Measurements from ENCODE around the gene NAV1.
"Not testable (repeated sequence)": the region's sequence is repeated elsewhere in the genome, so short reads cannot be mapped to it uniquely, and the experiment has no call there.

Gene NAV1

DNA sequence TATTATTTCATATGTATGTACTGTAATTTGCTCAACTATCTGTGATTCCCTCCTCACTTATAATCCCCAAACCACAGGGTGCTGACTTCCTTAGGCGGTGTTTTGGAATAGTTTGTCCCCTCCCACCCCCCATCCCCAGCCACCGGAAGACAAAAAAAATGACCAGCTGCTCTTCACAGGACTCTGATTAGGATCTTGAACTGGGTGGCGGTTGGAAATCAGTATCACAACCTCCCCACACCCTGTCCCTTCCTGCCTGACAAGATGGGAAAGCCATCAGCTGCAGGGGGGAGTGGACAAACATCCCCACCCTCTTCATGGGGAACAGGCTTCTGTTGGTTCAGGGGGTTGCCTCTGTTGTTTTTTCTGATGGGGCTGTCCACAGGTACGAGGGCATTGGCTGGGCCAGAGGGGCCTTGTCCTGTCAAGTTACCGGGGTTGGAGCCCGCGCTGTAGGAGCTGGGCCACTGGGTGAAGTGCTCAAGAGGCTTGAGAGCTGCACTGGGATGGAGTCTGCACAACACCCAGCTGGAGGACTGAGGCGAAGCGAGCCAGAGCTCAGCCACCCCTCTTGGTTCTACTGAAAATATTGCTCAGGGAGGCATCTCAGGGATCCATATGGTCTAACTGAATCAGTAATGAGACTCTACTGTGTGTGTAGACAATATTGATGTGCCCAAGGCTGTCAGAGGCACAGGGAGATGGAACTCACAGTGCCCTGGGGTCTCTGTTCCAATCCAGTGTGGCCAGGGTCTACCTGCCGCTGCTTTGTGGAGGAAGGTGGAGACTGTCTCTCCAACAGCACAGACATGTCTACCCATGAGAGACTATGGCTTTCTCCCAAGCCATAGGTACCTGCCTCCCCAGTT is 28.2 kb downstream of the NAV1 start:
- DNase-seq: no peak

DNA sequence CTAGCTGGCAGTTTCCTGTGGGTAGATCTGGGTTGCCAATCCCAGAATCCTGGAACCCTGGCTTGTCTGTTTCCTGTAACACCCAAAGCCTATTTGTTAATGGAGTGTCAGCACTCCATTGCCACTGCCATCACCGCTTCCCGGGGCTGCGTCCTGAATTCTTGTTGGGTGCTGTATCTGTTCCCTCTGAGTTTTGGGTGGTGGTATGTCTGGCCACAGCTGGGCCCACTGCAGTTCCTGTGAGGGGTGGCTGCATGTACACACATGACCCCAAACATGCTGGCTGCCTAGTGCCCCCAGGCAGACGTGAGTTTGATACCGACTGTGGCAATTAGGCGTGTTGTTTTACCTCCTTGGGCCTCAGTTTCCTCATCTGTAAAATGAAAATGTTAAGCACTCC is 29.3 kb downstream of the NAV1 start:
- DNase-seq: no peak

DNA sequence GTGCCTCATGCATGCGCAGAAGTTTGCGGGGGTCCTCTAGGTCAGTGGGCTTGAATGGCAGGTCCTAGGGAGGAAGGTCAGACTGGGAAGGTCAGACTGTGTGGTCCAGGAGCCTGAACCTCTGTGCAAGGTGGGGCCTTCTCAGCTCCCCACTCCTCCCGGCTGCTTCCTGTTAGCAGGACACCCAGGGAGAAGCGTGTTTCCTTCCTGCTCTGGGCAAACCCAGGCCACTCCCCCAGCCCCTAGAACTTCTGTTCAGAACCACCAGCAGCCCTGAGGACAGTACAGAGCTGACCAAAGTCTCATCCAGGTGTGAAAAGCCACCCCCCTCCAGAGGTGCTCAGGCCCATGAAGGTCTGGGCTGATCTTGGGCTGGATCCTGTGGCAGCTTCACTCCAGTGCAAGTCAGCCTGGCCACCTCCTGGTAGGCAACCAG is 29.9 kb downstream of the NAV1 start:
- no peak for DNase-seq

DNA sequence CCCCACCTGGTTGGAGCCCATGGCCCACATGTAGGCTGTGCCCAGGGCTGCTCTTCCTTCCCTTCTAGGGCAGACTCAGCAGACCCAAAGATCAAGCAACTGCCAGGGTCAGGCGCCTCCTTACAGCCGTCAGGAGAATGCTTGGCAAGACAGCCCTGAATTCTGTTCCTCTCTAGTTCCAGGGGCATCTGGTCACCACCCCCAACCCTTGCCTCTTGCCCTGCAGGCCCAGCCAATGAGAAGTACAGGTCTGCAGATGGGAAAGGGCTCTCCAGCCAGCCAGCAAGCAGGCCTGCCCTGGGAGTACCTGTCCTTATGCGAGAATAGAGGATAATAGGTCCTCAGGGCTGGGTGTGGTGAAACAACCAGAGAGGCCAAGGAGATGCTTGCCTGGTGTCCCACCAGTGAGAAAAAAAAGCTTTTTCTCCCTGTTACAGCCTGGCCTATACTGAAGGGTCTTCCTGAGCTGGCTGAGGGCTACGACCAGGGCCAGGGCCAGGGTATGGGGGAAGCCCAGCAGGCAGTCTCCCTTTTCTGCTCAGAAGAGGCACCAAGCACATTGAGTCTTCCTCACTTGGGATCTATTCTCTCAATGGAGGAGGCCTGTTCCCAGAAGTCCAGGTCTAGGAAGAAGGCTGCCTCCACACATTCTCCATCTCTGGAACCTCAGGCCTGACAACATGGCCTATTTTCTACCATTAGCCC is 31.4 kb downstream of the NAV1 start:
- DNase-seq: no peak

DNA sequence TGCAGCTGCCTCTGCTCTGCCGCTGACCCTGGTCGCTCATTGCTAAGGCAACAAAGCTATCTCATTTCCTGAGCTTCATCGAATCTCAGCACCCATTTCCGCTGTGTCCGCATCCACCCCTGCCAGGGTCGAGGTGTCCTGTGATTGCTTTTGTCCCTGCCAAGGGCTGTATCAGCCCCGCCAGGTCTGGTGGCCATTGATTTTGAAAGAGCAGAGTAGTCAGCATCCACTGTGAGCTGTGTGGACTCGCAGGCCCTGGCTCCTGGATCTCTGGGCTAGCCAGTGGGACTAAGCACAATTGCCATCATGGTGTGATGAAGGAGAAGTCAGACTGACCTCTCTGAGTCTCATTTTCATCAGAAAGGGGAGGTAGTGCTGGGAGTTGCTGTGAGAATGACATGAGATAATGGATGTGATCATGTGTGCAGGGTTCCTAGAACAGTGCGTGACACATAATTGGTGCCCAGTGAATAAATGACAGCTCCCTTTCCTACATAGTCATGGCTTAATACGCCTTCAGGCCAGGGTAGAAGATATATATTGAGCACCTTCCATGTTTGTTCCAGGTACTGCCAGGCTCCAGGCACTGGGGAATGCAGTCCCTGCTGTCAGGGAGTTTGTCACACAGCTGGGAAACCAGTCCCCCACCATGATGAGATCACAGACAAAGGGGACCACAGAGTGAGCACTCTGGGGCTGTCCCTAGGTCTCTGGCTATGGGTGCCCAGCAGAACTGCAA is 32.1 kb downstream of the NAV1 start:
- DNase-seq: no peak

DNA sequence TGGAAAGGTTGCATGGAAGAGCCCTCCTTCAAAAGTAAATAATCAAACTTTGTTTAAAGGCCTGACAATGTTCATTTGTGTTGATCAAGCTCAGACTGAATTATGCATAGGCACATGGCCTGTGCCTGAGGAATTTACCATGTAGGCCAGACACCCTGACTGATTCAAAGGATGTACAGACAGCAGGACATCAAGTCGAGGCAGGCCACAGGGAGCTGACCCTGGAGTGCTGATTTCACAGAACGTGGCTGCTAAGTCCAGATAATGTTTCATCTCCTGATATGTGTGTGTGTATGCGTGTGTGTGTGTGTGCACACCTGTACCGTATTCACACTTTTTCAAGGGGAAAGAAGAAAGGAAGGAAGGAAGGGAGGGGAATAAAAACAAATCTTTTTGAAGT is 34.1 kb downstream of the NAV1 start:
- DNase-seq: no peak

DNA sequence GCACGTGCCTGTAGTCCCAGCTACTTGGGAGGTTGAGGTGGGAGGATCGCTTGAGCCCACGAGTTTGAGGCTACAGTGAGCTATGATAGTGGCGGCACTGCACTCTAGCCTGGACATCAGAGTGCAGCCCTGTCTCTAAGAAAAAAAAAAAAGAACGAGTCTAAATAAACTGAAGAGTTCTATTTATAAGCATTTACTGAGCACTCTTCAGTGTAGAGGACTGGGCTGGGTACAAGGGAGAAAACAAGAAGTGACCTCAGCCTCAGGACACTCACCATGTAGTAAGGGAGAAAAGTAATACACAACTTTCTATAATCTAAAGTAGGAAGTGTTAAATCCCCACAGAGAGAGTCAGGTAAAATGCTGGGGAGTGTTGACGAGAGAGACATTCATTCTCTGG is 35.0 kb downstream of the NAV1 start:
- DNase-seq: no peak

DNA sequence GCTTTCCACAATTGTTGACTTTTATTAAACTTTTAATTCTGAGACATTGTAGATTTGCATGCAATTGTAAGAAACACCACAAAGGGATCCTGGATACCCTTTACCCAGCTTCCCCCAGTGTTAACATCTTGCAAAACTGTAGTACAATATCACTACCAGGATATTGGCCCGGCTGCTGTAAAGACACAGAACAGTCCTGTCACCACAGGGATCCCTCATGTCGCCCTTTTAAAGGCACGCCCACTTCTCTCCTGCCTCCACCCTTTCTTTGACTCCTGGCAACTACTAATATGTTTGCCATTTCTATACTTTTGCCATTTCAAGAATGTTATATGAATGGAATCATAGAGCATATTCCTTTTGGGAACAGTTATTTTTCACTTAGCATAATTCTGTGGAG is 37.0 kb downstream of the NAV1 start:
- no peak for DNase-seq

DNA sequence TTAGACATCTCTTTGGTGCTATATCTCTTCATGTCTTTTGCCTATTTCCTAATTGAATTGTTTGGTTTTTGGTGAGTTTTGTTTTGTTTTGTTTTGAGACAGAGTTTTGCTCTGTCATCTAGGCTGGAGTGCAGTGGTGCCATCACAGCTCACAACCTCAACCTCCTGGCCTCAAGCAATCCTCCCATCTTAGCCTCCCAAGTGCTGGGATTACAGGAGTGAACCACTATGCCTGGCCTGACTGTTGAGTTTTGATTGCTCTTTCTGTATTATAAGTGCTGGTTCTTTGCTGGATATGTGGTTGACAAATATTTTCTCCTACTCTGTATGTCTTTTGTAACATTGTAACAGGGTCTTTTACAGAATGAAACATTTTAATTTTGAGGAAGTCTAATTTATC is 38.0 kb downstream of the NAV1 start:
- DNase-seq: no peak

DNA sequence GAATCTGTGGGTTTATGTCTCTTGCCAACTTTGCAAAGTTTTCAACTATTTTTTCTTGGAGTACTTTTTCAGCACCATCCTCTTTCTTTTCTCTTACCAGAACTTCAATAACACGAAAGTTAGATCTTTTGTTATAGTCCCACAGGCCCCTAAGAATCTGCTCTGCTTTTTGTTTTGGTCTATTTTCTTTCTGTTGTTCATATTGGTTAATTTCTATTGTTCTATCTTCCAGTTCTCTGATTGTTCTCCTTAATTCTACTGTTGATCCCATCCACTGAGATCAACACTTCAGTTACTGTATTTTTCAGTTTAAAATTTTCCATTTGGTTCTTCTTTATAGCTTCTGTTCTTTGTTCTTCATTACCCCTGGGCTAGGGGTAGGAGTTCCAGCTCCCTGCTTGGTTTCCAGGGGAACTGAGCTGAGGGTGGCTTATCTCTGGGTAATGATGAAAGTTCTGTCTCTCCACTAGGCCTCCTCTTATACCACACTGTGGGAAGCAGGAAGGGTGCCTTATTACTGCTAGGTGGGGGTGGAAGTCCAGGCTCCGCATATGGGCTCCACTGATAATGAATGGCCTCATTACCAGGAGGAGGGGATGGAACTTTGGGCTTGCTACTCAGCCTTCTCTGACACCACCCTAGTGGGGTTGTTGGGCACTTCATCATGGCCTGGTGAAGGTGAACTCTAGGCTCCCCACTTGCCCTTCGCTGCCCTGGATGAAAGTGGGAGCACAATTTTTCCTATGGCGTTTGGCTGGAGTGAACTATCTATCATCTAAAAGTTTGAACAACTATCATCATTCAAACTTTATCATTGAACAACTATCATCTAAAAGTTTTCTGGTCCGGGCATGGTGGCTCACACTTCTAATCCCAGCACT is 39.3 kb downstream of the NAV1 start:
- DNase-seq: no peak

DNA sequence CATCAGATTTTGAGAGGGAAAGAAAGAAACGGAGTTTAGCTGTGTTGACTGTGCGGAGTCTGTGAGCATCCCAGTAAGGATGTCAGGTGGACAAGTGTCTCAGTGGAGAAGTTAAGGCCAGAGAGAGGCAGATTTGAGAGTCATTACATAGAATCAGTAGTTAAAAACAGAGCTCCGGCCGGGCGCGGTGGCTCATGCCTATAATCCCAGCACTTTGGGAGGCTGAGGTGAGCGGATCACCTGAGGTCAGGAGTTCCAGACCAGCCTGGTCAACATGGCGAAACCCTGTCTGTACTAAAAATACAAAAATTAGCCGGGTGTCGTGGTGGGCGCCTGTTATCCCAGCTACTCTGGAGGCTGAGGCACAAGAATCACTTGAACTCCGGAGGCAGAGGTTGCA is 42.4 kb downstream of the NAV1 start:
- not testable (repeated sequence) for DNase-seq

DNA sequence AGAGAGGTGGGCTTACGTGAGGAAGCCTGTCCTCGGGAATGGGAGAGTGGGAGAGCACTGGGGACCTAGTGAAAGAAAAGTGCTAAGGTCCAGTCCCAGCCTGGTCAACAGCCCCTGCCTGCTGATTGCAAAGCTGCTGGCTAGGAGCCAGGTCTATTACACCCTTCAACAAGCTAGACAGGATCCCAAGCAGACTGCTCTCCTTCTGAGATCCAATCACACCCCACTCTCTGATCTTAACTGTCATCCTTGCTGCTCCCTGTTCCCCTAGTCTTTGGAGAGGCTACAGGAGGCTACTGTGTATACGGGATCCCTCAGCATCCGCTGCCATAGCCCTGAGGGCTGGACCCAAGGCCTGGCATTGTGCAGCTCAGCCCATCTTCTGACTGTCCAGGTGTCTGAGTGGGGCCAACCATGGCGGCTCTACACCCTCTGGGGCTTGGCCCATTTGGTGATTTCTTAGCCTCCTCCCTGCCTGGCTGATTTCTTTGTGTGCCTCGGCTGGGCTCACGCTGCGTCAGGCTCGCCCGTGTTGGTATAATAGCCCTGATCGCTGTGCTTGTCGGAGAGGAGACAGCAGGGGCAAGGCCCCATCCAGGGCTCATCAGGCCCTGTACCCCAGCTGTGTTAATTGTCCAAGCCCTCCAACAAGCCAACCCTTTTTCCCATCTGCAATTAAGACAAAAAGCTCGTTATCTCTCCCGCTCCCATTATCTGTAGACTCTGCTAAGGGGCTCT is 43.9 kb downstream of the NAV1 start:
- DNase-seq: no peak

DNA sequence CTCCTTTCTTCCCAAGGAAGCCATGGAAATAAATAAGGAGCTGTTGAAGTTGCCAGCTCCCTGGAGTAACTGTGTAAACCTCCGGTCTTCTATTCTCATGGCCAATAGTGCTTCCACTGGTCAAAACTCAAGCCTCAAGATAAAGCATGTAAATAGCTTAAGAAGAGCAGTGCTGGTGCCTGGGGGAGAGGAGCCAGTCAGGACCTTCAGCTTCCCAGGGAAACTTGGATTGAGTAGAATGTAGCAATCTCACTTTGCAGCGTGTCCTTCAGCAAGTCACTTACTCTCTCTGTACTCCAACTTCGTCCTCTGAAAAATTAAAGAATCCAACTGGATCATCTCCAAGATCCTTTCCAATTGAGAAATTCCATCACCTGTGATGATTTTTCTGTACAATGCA is 44.7 kb downstream of the NAV1 start:
- DNase-seq: no peak

DNA sequence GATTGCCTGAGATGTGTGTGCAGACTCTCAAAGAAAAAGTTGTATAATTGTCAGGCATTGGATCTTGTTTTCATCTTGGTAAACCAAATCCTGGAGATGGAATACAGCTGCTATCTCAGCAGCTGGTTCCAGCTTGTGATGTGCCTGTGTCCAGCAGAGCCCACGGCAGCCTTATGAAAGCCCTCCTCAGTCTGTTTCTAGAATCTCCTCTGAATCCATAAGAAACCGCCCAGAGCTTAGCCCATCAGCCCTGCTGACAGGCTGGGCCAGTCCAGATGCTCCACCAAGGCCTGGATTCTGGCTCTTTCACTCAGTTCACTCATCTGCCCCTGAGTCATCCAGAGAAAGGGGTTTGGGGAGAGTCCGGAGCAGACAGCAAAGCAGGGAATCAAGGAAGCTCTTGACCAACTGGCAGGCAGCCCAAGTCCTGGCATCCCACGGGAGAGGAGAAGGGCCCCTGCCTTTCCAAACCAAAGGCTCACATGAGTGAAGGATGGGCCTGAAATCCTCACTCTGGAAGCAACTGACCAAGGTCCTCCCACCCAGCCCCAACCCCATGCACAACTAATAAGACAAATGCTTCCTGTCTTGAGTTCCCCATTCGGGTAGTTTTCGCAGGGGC is 45.7 kb downstream of the NAV1 start:
- no peak for DNase-seq

DNA sequence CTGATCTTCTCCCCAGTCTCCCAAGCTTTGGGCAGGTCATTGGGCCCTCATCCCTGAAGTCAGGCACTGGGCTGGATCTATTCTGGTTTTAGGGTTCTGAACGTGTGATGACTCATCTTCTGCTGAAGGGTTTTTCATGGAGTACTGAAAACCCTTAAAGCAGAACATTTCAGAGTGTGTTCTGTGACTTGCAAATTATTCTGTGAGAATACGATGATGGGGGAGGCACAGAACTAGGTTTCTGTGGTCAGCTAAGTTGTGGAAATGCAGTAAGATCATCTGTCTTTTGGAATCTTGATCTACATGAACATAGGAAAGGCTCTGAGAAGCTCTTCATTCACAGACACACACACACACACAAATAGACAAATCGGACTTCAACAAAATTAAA is 46.2 kb downstream of the NAV1 start:
- DNase-seq: no peak

DNA sequence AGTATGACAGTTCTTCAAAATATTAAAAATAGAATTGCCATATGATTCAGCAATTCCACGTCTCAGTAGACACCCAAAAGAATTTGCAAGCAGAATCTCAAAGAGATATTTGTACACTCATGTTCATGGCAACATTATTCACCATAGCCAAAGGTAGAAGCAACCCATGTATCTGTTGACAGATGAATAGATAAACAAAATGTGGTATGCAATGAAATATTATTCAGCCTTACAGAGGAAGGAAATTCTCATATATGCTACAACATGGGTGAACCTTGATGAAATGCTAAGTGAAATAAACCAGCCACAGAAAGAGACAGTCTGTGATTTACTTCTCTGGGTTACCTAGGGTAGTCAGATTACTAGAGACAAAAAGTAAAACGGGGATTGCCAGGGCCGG is 47.0 kb downstream of the NAV1 start:
- DNase-seq: no peak

DNA sequence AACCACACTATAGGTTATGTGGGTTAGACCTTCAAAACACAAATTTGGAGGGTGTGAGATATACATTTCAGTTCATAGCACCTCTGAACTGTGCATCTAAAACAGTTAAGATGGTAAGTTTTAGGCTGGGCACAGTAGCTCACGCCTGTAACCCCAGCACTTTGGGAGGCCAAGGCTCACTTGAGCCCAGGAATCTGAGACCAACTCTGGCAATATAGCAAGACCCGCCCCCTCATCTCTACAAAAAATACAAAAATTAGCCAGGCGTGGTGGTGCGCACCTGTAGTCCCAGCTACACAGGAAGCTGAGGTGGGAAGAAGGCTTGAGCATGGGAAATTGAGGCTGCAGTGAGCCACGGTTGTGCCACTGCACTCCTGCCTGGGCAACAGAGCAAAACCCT is 47.9 kb downstream of the NAV1 start:
- DNase-seq: no peak

DNA sequence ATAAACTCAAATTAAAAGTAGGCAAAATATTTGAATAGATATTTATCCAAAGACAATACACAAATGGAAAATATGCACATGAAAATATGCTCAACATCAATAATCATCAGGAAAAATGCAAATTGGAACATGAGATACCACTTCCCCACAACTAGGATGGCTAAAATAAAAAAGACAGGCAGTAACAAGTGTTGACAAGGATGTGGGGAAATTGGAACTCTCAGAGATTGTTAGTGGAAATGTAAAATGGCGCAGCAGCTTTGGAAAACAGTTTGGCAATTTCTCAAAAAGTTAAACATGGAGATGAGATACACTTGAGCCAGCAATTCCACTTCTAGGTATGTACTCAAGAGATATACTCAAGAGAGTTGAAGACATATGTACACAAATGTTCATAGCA is 48.8 kb downstream of the NAV1 start:
- DNase-seq: no peak
